ENCODE measurements around the gene FRY. TPM values are rescaled to one million over a fixed set of nuclear protein-coding genes. Genes with fewer than 3 reads are reported as not detected.

FRY gene
- total and polyA plus RNA-seq, 2 of the 13 experiments (the other 11 are each of a cell fraction or from before 2014, with no cell fraction given), result 8.2 to 13.1 TPM

DNA sequence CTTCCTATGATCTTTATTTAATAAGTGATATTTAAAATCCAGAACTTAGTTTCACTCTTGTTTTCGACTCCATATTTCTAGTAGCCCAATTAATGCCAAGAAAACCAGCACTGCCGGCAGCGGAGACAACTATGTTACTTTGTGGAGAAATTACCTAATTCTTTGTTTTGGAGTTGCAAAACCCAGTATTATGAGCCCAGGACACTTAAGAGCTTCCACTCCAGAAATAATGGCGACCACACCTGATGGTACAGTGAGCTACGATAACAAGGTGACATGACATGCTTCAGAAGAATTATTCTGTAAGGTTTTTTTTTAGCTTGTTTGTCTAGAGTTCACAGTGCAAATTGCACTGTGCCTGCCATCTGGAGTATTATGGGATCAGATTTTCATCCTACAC, 147.2 kb downstream of the FRY start:
- ChIA-PET CTCF (ENCODE audit: low intra/inter-chr PET ratio, low total read pairs) (no interaction called here), POLR2A (no interaction called here)
- H3K36me3 ChIP-seq (replicated peaks in 1 of 2; ENCODE audit: control insufficient read depth in 1 of 2, insufficient read depth in 2 of 2, low read length in 2 of 2), result peaks cover 2 to 6% of the 10 kb centered on the region in 2 experiments; a peak in 2 of 5 replicates
- ATAC-seq, result no peak
- H3K4me3 ChIP-seq (replicated peaks in 1 of 3; ENCODE audit: insufficient read depth in 1 of 3, low read depth in 2 of 3, low read length in 3 of 3), result no peak overlapping the region
- intact Hi-C loops (cut with micrococcal nuclease; ENCODE audit: unreplicated experiment) (no loop called here), in situ Hi-C loops (cut with HindIII; ENCODE audit: extremely low pct_ligation_motif_present, low pct_unique_long_range_greater_than_20kb) (no loop called here)
- no peak overlapping the region for H3K9ac ChIP-seq (ENCODE audit: insufficient read depth, low read depth, low read length)
- no peak overlapping the region for H2AFZ ChIP-seq (ENCODE audit: low read length)
- H3K79me2 ChIP-seq (ENCODE audit: insufficient read depth, low read length), result no peaks in the 10 kb centered on the region
- H3K27me3 ChIP-seq (ENCODE audit: control insufficient read depth in 1 of 2, insufficient read depth in 2 of 2, low read length in 2 of 2), result no peaks in the 10 kb centered on the region
- no peaks in the 10 kb centered on the region for H3K9me3 ChIP-seq (ENCODE audit: low read length)
- no peak for DNase-seq (ENCODE audit: low spot score)
- no peak overlapping the region for H3K4me2 ChIP-seq (ENCODE audit: low read depth, low read length)
- H4K20me1 ChIP-seq (ENCODE audit: insufficient read depth, low read length), result no peaks in the 10 kb centered on the region
- H3K4me1 ChIP-seq (ENCODE audit: insufficient read depth, low read length), result peaks cover 34% of the 10 kb centered on the region
- no peak overlapping the region for H3K27ac ChIP-seq (ENCODE audit: extremely low read length, insufficient read depth, low read length)
- BruUV-seq (replicated peaks), result no TSS peak
- TF ChIP-seq NKX3-1 (CRISPR knock-in tag; IDR thresholded peaks at IDR 0.05) (no peak), ELF4 (CRISPR knock-in tag; IDR thresholded peaks at IDR 0.05; ENCODE audit: borderline replicate concordance) (no peak), ZBTB39 (CRISPR knock-in tag; IDR thresholded peaks at IDR 0.05) (no peak), KLF9 (CRISPR knock-in tag; IDR thresholded peaks at IDR 0.05; ENCODE audit: low read depth) (no peak), TOPORS (CRISPR knock-in tag; IDR thresholded peaks at IDR 0.05) (no peak), ZNF333 (CRISPR knock-in tag; IDR thresholded peaks at IDR 0.05; ENCODE audit: borderline replicate concordance) (no peak), MAFG (CRISPR knock-in tag; IDR thresholded peaks at IDR 0.05) (no peak), REPIN1 (CRISPR knock-in tag; IDR thresholded peaks at IDR 0.05; ENCODE audit: borderline replicate concordance, low read depth) (no peak), IKZF1 (IDR thresholded peaks at IDR 0.05) (no peak)
- TF ChIP-seq, protein P1, sequence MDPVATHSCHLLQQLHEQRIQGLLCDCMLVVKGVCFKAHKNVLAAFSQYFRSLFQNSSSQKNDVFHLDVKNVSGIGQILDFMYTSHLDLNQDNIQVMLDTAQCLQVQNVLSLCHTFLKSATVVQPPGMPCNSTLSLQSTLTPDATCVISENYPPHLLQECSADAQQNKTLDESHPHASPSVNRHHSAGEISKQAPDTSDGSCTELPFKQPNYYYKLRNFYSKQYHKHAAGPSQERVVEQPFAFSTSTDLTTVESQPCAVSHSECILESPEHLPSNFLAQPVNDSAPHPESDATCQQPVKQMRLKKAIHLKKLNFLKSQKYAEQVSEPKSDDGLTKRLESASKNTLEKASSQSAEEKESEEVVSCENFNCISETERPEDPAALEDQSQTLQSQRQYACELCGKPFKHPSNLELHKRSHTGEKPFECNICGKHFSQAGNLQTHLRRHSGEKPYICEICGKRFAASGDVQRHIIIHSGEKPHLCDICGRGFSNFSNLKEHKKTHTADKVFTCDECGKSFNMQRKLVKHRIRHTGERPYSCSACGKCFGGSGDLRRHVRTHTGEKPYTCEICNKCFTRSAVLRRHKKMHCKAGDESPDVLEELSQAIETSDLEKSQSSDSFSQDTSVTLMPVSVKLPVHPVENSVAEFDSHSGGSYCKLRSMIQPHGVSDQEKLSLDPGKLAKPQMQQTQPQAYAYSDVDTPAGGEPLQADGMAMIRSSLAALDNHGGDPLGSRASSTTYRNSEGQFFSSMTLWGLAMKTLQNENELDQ (CRISPR knock-in tag; IDR thresholded peaks at IDR 0.05; ENCODE audit: borderline replicate concordance), result no peak
- TF ChIP-seq, protein P2, sequence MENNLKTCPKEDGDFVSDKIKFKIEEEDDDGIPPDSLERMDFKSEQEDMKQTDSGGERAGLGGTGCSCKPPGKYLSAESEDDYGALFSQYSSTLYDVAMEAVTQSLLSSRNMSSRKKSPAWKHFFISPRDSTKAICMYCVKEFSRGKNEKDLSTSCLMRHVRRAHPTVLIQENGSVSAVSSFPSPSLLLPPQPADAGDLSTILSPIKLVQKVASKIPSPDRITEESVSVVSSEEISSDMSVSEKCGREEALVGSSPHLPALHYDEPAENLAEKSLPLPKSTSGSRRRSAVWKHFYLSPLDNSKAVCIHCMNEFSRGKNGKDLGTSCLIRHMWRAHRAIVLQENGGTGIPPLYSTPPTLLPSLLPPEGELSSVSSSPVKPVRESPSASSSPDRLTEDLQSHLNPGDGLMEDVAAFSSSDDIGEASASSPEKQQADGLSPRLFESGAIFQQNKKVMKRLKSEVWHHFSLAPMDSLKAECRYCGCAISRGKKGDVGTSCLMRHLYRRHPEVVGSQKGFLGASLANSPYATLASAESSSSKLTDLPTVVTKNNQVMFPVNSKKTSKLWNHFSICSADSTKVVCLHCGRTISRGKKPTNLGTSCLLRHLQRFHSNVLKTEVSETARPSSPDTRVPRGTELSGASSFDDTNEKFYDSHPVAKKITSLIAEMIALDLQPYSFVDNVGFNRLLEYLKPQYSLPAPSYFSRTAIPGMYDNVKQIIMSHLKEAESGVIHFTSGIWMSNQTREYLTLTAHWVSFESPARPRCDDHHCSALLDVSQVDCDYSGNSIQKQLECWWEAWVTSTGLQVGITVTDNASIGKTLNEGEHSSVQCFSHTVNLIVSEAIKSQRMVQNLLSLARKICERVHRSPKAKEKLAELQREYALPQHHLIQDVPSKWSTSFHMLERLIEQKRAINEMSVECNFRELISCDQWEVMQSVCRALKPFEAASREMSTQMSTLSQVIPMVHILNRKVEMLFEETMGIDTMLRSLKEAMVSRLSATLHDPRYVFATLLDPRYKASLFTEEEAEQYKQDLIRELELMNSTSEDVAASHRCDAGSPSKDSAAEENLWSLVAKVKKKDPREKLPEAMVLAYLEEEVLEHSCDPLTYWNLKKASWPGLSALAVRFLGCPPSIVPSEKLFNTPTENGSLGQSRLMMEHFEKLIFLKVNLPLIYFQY (CRISPR knock-in tag; IDR thresholded peaks at IDR 0.05; ENCODE audit: borderline replicate concordance), result no peak
- TF ChIP-seq, protein P3, sequence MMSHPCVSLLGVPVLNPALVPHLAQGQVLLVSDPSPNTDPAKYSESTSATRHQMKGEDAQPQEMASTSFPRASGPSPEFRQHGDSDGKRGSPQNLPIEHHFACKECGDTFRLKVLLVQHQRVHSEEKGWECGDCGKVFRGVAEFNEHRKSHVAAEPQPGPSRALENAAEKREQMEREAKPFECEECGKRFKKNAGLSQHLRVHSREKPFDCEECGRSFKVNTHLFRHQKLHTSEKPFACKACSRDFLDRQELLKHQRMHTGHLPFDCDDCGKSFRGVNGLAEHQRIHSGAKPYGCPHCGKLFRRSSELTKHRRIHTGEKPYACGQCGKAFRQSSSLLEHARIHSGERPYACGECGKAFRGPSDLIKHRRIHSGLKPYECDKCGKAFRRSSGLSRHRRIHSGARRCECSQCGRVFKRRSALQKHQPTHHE (CRISPR knock-in tag; IDR thresholded peaks at IDR 0.05; ENCODE audit: borderline replicate concordance), result no peak
- FAIRE-seq, result no peak
- 97% methylated on average over 5 of the region's 5 CpGs for WGBS (ENCODE audit: low lambda C conversion rate)

All from HepG2 (cell line).